ENCODE data around the gene GSTM2.

Gene GSTM2

GRCh38 chr1:109716121-109716520 lies 48.3 kb downstream of the GSTM2 start:
- no peak for DNase-seq (ENCODE audit: extremely low read depth, low read depth)
- no peak for TF ChIP-seq CTCF (IDR thresholded peaks at IDR 0.05; ENCODE audit: low read depth, low read length)

- DNase-seq (ENCODE audit: extremely low read depth, low read depth), result no peak
- no peak for TF ChIP-seq CTCF (IDR thresholded peaks at IDR 0.05; ENCODE audit: low read depth, low read length)
These were observed 48.8 kb downstream of the GSTM2 start for GRCh38 chr1:109716570-109717090.

GRCh38 chr1:109717729-109718128 lies 49.9 kb downstream of the GSTM2 start:
- no peak for DNase-seq (ENCODE audit: extremely low read depth, low read depth)
- TF ChIP-seq CTCF (IDR thresholded peaks at IDR 0.05; ENCODE audit: low read depth, low read length), result no peak

- DNase-seq (ENCODE audit: extremely low read depth, low read depth), result no peak
- no peak for TF ChIP-seq CTCF (IDR thresholded peaks at IDR 0.05; ENCODE audit: low read depth, low read length)
These were observed 50.6 kb downstream of the GSTM2 start for GRCh38 chr1:109718495-109718894.

- no peak for TF ChIP-seq CTCF (IDR thresholded peaks at IDR 0.05; ENCODE audit: low read depth, low read length)
- DNase-seq (ENCODE audit: extremely low read depth, low read depth), result no peak
These were observed 51.5 kb downstream of the GSTM2 start for GRCh38 chr1:109719337-109719837.

GRCh38 chr1:109721042-109721441 lies 53.2 kb downstream of the GSTM2 start:
- no peak for DNase-seq (ENCODE audit: extremely low read depth, low read depth)
- no peak for TF ChIP-seq CTCF (IDR thresholded peaks at IDR 0.05; ENCODE audit: low read depth, low read length)

- no peak for TF ChIP-seq CTCF (IDR thresholded peaks at IDR 0.05; ENCODE audit: low read depth, low read length)
- no peak for DNase-seq (ENCODE audit: extremely low read depth, low read depth)
These were observed 54.1 kb downstream of the GSTM2 start for GRCh38 chr1:109721971-109722370.
